Ishikawa (cell line): ENCODE data around the gene ZBTB47.

Experiments used
- CEBPB ChIP-seq: IDR thresholded peaks from 2 replicates; pipeline ENCODE4 v1.6.1; 2012
- CREB1 ChIP-seq: IDR thresholded peaks from 2 replicates; pipeline ENCODE4 v1.6.1; 2012; ENCODE audit warnings: low read depth
- EGR1 ChIP-seq: IDR thresholded peaks from 2 replicates; pipeline ENCODE4 v1.6.1; 2012
- EP300 ChIP-seq: IDR thresholded peaks from 2 replicates; pipeline ENCODE4 v1.6.1; 2012; ENCODE audit warnings: borderline replicate concordance
- FOXM1 ChIP-seq: IDR thresholded peaks from 2 replicates; pipeline ENCODE4 v1.6.1; 2012; ENCODE audit warnings: low read depth, borderline replicate concordance
- NFIC ChIP-seq: IDR thresholded peaks from 2 replicates; pipeline ENCODE4 v1.6.1; 2012
- RAD21 ChIP-seq: IDR thresholded peaks from 2 replicates; pipeline ENCODE4 v1.6.1; 2012; ENCODE audit warnings: low read depth
- TAF1 ChIP-seq: IDR thresholded peaks from 2 replicates; pipeline ENCODE4 v1.6.1; 2012; ENCODE audit warnings: low read depth, mild to moderate bottlenecking
- TCF12 ChIP-seq: IDR thresholded peaks from 2 replicates; pipeline ENCODE4 v1.6.1; 2012; ENCODE audit warnings: low read depth
- TEAD4 ChIP-seq: IDR thresholded peaks from 2 replicates; pipeline ENCODE4 v1.6.1; 2012
- YY1 ChIP-seq: IDR thresholded peaks from 2 replicates; pipeline ENCODE4 v1.6.1; 2012; ENCODE audit warnings: low read depth
- ZBTB7A ChIP-seq: IDR thresholded peaks from 2 replicates; pipeline ENCODE4 v1.6.1; 2012; ENCODE audit warnings: low read depth
- TF ChIP-seq, protein P1 (sequence below): IDR thresholded peaks from 2 replicates; pipeline ENCODE4 v1.6.1; 2012; ENCODE audit warnings: low read depth, mild to moderate bottlenecking
- TF ChIP-seq, protein P2 (sequence below): IDR thresholded peaks from 2 replicates; pipeline ENCODE4 v1.6.1; 2012
- TF ChIP-seq, protein P3 (sequence below): IDR thresholded peaks from 2 replicates; pipeline ENCODE4 v1.6.1; 2012

The ZBTB47 gene

DNA sequence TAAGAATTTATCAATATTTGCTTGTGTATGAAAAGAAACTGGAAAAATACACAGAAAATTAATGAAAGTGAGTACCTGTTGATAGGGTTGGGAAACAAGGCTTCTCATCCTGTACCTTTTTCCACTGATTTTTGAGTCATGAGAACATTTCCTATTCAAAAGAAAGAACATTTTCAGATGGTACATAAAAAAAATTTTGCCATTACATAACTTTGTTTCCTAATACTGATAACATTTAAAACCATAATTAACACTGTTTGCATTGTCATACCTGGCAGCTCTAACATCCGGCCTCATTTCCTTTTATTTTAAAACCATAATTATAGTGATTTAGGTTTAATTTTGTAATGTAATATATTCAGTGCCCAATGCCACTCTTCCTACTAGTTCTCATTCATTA is 41.3 kb upstream of the ZBTB47 start:
- TF ChIP-seq, protein P1, sequence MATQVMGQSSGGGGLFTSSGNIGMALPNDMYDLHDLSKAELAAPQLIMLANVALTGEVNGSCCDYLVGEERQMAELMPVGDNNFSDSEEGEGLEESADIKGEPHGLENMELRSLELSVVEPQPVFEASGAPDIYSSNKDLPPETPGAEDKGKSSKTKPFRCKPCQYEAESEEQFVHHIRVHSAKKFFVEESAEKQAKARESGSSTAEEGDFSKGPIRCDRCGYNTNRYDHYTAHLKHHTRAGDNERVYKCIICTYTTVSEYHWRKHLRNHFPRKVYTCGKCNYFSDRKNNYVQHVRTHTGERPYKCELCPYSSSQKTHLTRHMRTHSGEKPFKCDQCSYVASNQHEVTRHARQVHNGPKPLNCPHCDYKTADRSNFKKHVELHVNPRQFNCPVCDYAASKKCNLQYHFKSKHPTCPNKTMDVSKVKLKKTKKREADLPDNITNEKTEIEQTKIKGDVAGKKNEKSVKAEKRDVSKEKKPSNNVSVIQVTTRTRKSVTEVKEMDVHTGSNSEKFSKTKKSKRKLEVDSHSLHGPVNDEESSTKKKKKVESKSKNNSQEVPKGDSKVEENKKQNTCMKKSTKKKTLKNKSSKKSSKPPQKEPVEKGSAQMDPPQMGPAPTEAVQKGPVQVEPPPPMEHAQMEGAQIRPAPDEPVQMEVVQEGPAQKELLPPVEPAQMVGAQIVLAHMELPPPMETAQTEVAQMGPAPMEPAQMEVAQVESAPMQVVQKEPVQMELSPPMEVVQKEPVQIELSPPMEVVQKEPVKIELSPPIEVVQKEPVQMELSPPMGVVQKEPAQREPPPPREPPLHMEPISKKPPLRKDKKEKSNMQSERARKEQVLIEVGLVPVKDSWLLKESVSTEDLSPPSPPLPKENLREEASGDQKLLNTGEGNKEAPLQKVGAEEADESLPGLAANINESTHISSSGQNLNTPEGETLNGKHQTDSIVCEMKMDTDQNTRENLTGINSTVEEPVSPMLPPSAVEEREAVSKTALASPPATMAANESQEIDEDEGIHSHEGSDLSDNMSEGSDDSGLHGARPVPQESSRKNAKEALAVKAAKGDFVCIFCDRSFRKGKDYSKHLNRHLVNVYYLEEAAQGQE = no peak
- TF ChIP-seq TCF12 (no peak), FOXM1 (no peak)
- TF ChIP-seq, protein P2, sequence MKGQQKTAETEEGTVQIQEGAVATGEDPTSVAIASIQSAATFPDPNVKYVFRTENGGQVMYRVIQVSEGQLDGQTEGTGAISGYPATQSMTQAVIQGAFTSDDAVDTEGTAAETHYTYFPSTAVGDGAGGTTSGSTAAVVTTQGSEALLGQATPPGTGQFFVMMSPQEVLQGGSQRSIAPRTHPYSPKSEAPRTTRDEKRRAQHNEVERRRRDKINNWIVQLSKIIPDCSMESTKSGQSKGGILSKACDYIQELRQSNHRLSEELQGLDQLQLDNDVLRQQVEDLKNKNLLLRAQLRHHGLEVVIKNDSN = no peak

DNA sequence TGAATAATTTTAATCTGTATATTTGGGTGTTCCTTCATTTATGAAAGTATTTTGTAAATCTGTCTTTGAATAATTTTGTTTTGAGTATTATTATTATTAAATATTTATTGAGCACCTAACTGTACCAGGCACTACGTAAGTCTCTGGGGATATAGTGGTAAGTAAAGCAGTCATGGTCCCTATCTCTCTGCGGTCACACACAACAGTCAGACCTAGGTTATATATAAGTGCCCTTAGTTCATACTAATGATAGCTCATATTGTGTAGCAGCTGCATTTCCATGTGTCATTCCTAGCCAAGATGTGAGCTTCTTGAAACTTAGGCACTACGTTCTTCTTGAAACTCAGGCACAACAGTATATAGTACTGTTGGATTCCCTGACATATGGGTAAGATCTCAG is 40.6 kb upstream of the ZBTB47 start:
- TF ChIP-seq YY1 = no peak
- no peak for TF ChIP-seq EGR1
- TF ChIP-seq, protein P3, sequence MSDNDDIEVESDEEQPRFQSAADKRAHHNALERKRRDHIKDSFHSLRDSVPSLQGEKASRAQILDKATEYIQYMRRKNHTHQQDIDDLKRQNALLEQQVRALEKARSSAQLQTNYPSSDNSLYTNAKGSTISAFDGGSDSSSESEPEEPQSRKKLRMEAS = no peak
- TF ChIP-seq, protein P2 = no peak
- no peak for TF ChIP-seq CEBPB
- no peak for TF ChIP-seq TEAD4
- TF ChIP-seq, protein P1 = no peak

DNA sequence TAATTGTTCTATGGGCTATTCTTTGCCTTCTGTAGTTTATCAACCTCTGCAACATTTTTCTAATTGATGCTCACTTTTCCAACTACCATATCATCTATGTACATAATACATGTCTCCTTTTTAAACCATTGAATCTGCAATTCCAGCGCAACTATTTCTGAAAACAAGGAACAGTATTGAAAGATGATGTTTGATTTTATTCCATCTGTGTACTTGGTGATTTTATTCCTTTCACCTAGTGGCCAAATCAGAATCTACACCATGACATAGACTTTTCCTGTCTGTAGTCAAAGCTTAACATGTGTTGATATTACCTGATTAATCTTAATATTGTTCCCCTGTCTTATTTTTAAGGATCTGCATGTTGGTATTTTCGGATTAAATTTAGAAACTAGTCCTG is 40.0 kb upstream of the ZBTB47 start:
- TF ChIP-seq FOXM1 (no peak), CREB1 (no peak), TEAD4 (no peak)
- TF ChIP-seq, protein P1 = no peak
- TF ChIP-seq, protein P3 = no peak

DNA sequence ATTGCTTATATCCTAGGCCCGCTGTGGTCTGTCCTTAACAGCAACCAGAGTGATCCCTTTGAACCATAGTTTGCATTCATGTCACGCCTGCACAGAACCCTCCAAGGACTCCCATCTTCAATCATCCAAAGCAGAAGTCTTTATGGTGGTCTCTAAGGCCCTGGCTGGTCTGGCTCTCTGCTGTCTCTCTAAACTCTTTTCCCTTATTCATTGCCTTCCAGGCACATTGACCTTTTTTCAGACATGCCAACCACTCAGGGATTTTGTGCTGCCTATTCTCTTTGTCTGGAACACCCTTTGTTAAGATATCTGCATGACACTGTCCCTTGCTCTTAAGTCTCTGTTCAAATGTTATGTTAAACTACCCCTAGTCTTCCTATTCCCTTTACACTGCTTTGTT is 21.9 kb upstream of the ZBTB47 start:
- TF ChIP-seq EP300 (no peak), RAD21 (no peak), TEAD4 (no peak), CREB1 (no peak), YY1 (no peak), TAF1 (no peak), EGR1 (no peak), NFIC (no peak), ZBTB7A (no peak), CEBPB (no peak), FOXM1 (no peak), TCF12 (no peak)
- TF ChIP-seq, protein P1 = no peak
- TF ChIP-seq, protein P2 = no peak
- TF ChIP-seq, protein P3 = no peak
